Measurements from ENCODE around the gene GOLGA3.

DNA sequence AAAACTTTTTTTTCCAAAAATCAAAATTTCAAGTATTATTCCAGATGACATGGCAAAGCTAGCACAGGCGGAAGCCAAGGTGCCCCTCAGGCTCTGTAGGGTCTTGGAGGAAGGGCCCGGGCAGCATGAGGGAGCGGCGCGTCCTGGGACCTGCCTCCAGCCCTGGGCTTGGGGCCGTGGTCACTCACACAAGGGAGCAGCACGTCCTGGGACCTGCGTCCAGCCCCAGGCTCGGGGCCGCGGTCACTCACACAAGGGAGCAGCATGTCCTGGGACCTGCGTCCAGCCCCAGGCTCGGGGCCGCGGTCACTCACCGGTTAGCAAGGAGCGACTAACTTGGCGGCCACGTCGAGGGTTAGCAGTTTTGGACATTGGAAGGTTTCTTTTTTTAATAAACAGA is 11.9 kb upstream of the GOLGA3 start:
- no peak for TF ChIP-seq POLR2A (IDR thresholded peaks at IDR 0.05; ENCODE audit: low read length)
- no peak for TF ChIP-seq GATA1 (IDR thresholded peaks at IDR 0.05; ENCODE audit: low read depth, low read length)
